GM12872 (cell line): ENCODE data around the gene CALML5.

Experiments used
- TF ChIP-seq, protein P1 (sequence below): IDR thresholded peaks from 3 replicates; pipeline ENCODE4 v1.5.1; 2011; ENCODE audit warnings: low read depth, mild to moderate bottlenecking, low read length, moderate library complexity; ENCODE audit not compliant: insufficient read depth

Gene CALML5

GRCh38 chr10:5526691-5527331 is 27.4 kb upstream of the CALML5 start:
- TF ChIP-seq, protein P1, sequence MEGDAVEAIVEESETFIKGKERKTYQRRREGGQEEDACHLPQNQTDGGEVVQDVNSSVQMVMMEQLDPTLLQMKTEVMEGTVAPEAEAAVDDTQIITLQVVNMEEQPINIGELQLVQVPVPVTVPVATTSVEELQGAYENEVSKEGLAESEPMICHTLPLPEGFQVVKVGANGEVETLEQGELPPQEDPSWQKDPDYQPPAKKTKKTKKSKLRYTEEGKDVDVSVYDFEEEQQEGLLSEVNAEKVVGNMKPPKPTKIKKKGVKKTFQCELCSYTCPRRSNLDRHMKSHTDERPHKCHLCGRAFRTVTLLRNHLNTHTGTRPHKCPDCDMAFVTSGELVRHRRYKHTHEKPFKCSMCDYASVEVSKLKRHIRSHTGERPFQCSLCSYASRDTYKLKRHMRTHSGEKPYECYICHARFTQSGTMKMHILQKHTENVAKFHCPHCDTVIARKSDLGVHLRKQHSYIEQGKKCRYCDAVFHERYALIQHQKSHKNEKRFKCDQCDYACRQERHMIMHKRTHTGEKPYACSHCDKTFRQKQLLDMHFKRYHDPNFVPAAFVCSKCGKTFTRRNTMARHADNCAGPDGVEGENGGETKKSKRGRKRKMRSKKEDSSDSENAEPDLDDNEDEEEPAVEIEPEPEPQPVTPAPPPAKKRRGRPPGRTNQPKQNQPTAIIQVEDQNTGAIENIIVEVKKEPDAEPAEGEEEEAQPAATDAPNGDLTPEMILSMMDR, result no peak

DNA sequence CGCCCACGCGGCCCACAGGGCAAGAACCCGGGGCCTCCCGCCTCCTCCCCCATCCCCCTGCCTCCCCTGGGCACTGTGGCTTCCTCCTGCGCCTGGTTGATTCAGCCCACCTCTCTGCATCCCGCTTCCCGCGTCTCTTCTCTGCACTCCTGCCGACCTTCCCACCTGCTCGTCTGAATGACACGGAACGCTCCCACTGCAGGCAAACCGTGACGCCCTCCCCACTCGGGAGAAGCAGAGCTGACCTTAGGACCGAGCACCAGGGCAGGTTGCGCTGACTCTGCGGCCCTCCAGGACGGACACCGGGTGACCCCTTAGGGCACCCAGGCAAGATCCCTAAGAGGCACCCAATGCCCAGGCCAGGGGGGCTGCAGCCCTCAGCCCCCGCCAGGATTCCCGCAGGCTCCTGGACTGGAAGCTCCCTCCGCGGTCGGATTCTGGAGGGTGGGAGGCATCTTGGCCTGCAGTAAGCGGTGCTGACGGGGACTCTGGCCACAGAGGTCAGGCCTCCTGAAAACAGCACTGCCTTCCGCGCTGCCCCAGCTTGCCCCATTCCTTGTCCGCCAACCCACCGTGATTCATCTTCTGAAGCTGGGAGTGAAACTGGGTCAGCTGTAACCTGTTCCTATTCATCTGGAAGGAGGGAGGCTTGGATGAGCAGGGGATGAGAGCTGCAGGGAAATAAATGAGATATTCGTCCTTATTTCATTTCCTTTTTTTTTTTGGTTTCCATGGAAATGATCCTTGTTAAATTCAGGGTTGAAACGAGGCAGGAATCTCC is 26.4 kb upstream of the CALML5 start:
- TF ChIP-seq, protein P1, result no peak

- TF ChIP-seq, protein P1, result no peak
Observed at GRCh38 chr10:5524641-5525560, 25.5 kb upstream of the CALML5 start, which contains the start of gene CALML3. Gene CALML3, plus strand, starts transcription at chr10:5524961. Its CDS starts 125 bp downstream, at chr10:5525086.

DNA sequence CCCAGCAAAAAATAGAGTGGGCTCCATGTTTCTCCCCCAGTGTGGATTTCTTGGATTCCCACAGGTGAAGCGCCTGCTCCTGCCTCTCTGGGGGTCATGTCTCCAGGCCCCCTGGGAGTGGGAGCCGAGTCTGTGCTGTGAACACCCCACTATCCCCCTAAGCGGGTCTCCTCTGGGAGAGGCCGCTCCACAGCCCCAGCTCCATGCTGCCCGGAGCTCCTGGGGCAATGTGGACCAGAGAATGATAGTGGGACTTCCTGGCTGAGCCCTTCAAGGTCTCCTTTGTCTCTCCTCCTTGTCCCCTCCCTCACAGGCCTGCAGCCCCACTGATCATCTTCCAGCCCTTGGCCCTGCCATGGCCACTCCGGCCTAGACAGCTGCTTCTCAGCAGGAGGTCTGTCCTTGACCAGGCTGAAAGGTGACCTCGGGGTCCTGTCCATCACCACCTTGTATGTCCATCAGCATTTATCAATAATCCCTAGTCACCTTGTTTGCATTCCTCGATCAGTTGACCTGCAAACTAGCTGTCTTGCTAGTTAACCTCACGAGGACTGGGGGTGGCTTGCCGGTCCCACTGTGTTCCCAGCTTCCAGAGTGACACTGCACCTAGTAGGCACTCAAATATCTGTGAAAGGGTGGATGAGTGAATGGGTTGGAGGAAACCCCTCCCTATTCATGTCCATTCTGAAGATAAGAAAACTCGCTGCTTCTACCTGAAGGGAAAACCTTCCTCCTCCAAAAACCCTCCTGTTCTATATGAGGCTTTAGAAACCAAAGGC is 24.6 kb upstream of the CALML5 start:
- TF ChIP-seq, protein P1, result no peak

DNA sequence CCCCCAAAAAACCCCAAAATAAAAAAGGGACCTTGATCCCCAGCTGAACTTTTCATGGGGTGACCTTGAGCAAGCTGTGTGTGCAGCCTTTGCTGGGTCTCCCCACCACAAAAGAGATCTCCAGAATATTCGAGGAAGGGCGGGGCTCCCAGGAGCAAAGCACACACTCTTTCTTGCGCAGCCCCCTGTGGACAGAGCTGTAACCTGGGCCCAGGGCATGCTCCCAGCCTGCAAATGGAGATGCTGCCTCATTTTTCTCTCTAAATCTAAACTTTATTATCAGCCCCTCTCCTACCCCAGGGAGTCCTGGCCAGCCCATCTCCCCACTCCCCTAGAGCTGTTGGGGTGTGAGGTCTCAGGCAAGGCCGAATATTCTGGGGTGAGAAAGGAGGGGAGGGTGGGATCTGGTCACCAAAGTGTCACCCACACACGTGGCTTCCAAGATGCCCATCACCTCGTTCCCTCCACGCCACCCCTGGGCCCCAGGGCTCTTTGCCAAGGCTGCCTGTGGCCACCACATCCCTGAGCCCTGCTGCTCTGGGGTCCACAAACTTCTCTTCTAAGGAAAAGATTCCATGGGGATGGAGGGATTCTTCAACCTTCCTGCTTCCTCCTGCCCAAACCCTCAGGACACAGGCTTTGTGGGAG is 23.7 kb upstream of the CALML5 start:
- TF ChIP-seq, protein P1, result no peak

DNA sequence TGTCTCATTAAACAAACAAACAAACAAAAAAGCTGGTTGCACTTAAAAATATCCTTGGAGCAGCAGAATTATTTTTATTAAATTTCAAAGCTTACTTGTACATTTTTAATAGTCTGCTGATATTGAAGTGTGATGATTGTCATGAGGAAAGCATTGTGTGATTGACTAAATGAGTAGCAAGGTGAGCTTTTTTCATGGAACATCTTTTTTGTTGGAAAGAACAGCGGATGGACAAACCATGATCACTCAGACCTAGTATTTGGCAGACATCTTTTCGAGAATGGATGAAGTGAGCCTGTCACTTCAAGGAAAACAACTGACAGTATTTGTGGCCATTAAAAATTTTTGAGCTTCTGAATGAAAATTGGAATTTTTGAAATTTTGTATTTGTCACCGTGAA is 19.7 kb upstream of the CALML5 start:
- TF ChIP-seq, protein P1, result no peak
